Activated naive CD4-positive, alpha-beta T cell treated with anti-CD3 and anti-CD28 coated beads, Interleukin-2, amount 50 U/mL, for 24 hours (primary cell): ENCODE data around the gene TMEM169.
"Not testable (repeated sequence)": the region's sequence is repeated elsewhere in the genome, so short reads cannot be mapped to it uniquely, and the experiment has no call there.

Experiments
- H3K27ac Mint-ChIP-seq: one replicate; pipeline ENCODE4 v1.8.0; 2021; ENCODE audit warnings: mild to moderate bottlenecking, mixed read lengths
- H3K27me3 Mint-ChIP-seq: one replicate; pipeline ENCODE4 v1.8.0; 2021; ENCODE audit warnings: mixed read lengths
- H3K36me3 Mint-ChIP-seq: one replicate; pipeline ENCODE4 v1.8.0; 2021; ENCODE audit warnings: mixed read lengths
- H3K4me1 Mint-ChIP-seq: one replicate; pipeline ENCODE4 v1.8.0; 2021; ENCODE audit warnings: mixed read lengths
- H3K4me3 Mint-ChIP-seq: one replicate; pipeline ENCODE4 v1.8.0; 2021; ENCODE audit warnings: mild to moderate bottlenecking, mixed read lengths
- H3K9me3 Mint-ChIP-seq: one replicate; pipeline ENCODE4 v1.8.0; 2021; ENCODE audit warnings: mixed read lengths

Gene TMEM169

DNA sequence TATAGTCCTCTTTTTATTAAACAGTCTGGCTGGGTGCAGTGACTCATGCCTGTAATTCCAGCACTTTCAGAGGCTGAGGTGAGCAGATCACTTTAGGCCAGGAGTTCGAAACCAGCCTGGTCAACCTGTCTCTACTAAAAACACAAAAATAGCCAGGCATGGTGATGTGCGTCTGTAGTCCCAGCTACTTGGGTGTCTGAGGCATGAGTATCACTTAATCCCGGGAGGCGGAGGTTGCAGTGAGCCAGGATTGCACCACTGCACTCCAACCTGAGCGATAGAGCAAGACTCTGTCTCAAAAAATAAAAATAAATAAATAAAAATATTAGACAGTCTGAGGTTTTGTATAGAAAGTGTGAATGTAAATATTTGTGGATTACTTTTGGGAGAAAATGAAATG is 45.2 kb downstream of the TMEM169 start:
- Mint-ChIP-seq H3K4me3 (peak overlapping the region; percentile 36), H3K4me1 (peaks cover 80% of the 10 kb centered on the region), H3K27me3 (no peaks in the 10 kb centered on the region), H3K27ac (peak overlapping the region; percentile 70), H3K9me3 (no peaks in the 10 kb centered on the region), H3K36me3 (peaks cover 44% of the 10 kb centered on the region)

- H3K9me3 Mint-ChIP-seq = no peaks in the 10 kb centered on the region
- peaks cover 57% of the 10 kb centered on the region for H3K36me3 Mint-ChIP-seq
- peaks cover 85% of the 10 kb centered on the region for H3K4me1 Mint-ChIP-seq
- peak overlapping the region; percentile 76 for H3K27ac Mint-ChIP-seq
- no peaks in the 10 kb centered on the region for H3K27me3 Mint-ChIP-seq
- peak overlapping the region; percentile 19 for H3K4me3 Mint-ChIP-seq
Observed at GRCh38 chr2:216130346-216130971, 48.7 kb downstream of the TMEM169 start.

GRCh38 chr2:216131175-216131926 is 49.6 kb downstream of the TMEM169 start:
- H3K4me3 Mint-ChIP-seq = peak overlapping the region; percentile 1
- H3K27ac Mint-ChIP-seq = peak overlapping the region; percentile 76
- H3K27me3 Mint-ChIP-seq = no peaks in the 10 kb centered on the region
- H3K4me1 Mint-ChIP-seq = peaks cover 84% of the 10 kb centered on the region
- peaks cover 53% of the 10 kb centered on the region for H3K36me3 Mint-ChIP-seq
- H3K9me3 Mint-ChIP-seq = no peaks in the 10 kb centered on the region

- H3K27ac Mint-ChIP-seq = peak overlapping the region; percentile 93
- H3K9me3 Mint-ChIP-seq = no peaks in the 10 kb centered on the region
- peak overlapping the region; percentile 27 for H3K4me3 Mint-ChIP-seq
- peaks cover 79% of the 10 kb centered on the region for H3K4me1 Mint-ChIP-seq
- peaks cover 52% of the 10 kb centered on the region for H3K36me3 Mint-ChIP-seq
- H3K27me3 Mint-ChIP-seq = no peaks in the 10 kb centered on the region
Observed at GRCh38 chr2:216132585-216132984, 50.9 kb downstream of the TMEM169 start.

- no peaks in the 10 kb centered on the region for H3K27me3 Mint-ChIP-seq
- H3K4me3 Mint-ChIP-seq = no peak overlapping the region
- peaks cover 55% of the 10 kb centered on the region for H3K36me3 Mint-ChIP-seq
- peaks cover 79% of the 10 kb centered on the region for H3K4me1 Mint-ChIP-seq
- peak overlapping the region; percentile 66 for H3K27ac Mint-ChIP-seq
- H3K9me3 Mint-ChIP-seq = no peaks in the 10 kb centered on the region
Observed at GRCh38 chr2:216133397-216133796, 51.7 kb downstream of the TMEM169 start.

DNA sequence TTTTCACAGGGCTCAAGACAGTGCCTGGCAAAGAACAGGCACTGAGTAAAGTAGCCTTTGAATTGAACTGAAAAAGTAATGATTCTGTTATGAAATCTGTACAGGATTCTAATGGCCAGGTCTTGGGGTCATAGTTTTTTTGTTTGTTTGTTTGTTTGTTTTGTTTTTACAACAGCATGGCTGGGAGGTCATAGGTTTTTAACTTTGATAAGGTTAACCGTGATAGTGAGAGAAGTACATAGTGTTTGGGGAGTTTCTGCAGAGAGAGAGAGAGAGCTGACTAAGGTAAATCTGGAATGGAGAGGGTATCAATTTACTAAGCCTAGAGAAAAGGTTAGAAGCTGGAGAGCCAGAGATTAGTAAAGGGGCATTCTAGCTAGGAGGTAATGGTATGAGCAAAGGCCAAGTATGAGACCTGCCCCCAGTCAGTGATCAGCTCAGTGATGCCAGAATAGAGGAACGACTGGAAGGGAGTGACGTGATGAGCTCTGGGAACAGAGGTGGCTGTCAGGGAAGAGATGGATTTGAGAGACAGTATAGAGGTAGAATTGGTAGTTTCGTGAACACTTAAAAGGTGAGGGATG is 53.3 kb downstream of the TMEM169 start:
- Mint-ChIP-seq H3K9me3 (no peaks in the 10 kb centered on the region), H3K4me3 (no peak overlapping the region), H3K36me3 (peaks cover 46% of the 10 kb centered on the region), H3K27me3 (no peaks in the 10 kb centered on the region), H3K27ac (peak overlapping the region; percentile 89), H3K4me1 (peaks cover 71% of the 10 kb centered on the region)

DNA sequence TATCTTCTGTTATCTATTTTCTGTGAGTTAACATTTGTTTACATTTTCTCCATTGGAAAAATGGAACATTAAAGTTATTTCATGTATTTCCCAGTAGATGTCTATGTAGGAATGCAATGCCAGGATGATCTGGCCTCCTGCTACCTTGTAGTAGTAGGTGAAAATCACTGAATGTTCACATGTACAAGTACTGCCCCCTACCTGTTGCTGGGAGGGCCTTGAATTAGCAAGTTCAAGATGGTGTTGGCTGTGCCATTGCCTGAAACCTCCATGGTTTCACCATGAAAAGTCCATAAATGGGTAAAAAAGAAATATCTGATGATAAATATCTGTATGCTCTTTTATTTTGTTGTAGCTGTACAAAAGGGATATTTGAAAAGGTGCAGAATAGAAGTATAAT is 58.2 kb downstream of the TMEM169 start:
- H3K27me3 Mint-ChIP-seq = no peaks in the 10 kb centered on the region
- H3K4me3 Mint-ChIP-seq = no peak overlapping the region
- H3K36me3 Mint-ChIP-seq = peaks cover 25% of the 10 kb centered on the region
- H3K27ac Mint-ChIP-seq = peak overlapping the region; percentile 8
- peaks cover 48% of the 10 kb centered on the region for H3K4me1 Mint-ChIP-seq
- H3K9me3 Mint-ChIP-seq = no peaks in the 10 kb centered on the region

- not testable (repeated sequence) for H3K27ac Mint-ChIP-seq, H3K9me3 Mint-ChIP-seq, H3K27me3 Mint-ChIP-seq, H3K4me3 Mint-ChIP-seq
- peaks cover 19% of the 10 kb centered on the region for H3K36me3 Mint-ChIP-seq
- H3K4me1 Mint-ChIP-seq = peaks cover 36% of the 10 kb centered on the region
Observed at GRCh38 chr2:216141516-216141915, 59.8 kb downstream of the TMEM169 start.

DNA sequence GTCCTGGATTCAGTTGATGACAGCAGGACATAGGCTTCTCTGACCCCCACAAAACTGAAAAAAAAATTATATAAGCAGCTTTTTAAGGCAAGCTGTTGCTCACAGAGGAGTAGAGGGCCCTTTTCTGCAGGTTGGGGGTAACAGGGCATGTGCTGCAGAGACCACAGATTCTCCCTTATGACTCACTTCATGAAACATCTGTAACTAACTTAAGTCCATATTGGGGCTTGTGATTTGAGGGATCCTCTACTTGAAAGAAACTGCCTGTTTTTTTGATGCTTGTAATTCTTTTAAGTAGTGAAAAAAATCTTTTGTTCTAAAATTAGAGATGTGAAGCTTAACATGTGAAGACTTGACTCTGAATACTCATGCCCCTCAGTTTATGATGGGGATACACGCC is 60.8 kb downstream of the TMEM169 start:
- H3K36me3 Mint-ChIP-seq = peaks cover 23% of the 10 kb centered on the region
- no peaks in the 10 kb centered on the region for H3K27me3 Mint-ChIP-seq
- H3K9me3 Mint-ChIP-seq = no peaks in the 10 kb centered on the region
- no peak overlapping the region for H3K4me3 Mint-ChIP-seq
- no peak overlapping the region for H3K27ac Mint-ChIP-seq
- H3K4me1 Mint-ChIP-seq = peaks cover 42% of the 10 kb centered on the region

- Mint-ChIP-seq H3K4me3 (no peak overlapping the region), H3K27ac (no peak overlapping the region), H3K9me3 (no peaks in the 10 kb centered on the region), H3K4me1 (peaks cover 47% of the 10 kb centered on the region), H3K27me3 (no peaks in the 10 kb centered on the region), H3K36me3 (peaks cover 23% of the 10 kb centered on the region)
Observed at GRCh38 chr2:216144372-216144771, 62.7 kb downstream of the TMEM169 start.

DNA sequence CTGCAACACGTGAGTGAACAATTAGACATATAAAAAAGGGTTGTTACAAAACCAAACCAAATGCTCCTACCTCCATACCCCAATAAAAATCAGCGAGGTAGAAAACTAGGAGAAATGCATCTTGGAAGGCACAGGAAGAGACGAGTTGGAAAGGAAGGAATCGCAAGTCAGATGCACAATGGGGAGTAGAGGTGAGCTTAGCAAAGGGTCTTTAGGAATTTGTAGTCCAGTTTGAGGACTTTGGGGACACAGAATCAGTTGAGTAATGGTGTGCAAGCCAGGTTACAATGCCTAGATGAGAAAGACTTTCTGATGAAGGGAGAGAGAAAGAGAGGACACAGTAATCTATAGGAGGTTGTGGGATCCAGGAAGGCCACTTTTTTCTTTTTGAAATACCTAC is 63.1 kb downstream of the TMEM169 start:
- H3K4me1 Mint-ChIP-seq = peaks cover 50% of the 10 kb centered on the region
- no peaks in the 10 kb centered on the region for H3K9me3 Mint-ChIP-seq
- peaks cover 28% of the 10 kb centered on the region for H3K36me3 Mint-ChIP-seq
- H3K27me3 Mint-ChIP-seq = no peaks in the 10 kb centered on the region
- no peak overlapping the region for H3K4me3 Mint-ChIP-seq
- H3K27ac Mint-ChIP-seq = no peak overlapping the region

DNA sequence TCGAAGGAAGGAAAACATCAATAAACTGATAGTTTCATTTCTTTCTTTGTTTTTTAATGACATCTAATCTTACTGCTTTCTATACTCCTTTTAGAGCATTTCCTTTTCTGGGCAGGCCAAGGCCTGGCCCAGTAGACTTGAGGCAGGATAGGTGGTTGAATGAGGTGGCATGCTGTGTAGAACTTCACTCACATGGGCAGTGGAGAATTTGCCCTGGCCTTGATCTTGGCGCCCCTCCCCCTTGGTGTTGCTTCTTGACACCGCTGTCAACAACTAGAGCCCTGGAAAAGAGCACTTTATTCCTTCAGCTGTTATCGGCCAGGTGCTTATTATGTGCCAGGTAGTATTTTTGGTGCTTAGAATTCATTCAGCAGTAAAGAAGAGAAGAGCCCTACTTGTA is 64.9 kb downstream of the TMEM169 start:
- H3K4me3 Mint-ChIP-seq = no peak overlapping the region
- peaks cover 28% of the 10 kb centered on the region for H3K36me3 Mint-ChIP-seq
- H3K4me1 Mint-ChIP-seq = peaks cover 53% of the 10 kb centered on the region
- no peaks in the 10 kb centered on the region for H3K27me3 Mint-ChIP-seq
- peak overlapping the region; percentile 65 for H3K27ac Mint-ChIP-seq
- H3K9me3 Mint-ChIP-seq = no peaks in the 10 kb centered on the region

DNA sequence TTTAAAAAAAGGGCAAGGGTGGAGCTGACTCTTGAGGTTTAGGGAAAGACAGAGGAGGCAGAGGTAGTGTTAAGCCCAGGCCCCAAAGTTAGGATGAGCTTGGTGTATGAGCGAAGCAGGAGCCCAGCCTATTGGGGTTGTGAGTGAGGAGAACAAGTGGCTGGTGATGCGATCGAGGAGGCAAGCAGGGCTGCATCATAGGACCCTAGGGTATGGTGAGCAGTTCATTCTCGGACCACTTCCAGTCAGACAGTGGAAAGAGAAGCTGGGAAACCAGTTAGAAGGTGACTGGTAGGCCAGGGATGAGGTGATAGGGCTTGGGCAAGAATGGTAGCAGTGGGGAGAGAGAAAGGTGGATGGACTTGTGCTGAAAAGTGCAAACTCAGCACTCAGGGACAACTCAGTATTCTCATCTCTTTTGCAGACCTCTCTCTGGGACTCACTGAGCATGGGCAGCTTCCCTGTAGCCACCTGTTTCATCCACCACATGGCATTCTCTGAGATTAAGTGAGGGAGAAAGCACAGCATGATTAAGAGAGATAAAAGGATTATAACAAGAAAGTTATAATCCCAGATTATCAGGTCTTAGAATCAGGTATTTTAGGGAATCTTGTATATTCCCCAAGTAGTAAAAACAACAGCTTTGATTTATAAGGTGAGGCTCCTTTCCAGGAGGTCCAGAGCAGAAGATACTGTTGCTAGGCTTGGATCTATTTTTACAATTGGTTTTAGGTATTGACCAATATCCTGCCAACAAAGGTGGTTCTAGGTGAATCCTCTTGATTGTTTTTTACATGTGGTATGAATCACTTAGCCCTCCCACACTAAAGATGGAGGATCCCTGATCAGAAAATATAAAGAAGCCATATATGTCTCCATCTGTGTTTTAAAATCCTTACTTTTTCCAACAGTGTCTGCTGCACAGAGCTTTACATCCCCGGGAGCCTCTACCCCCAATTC is 65.7 kb downstream of the TMEM169 start:
- Mint-ChIP-seq H3K27ac (peak overlapping the region; percentile 47), H3K4me1 (peaks cover 51% of the 10 kb centered on the region), H3K36me3 (peaks cover 30% of the 10 kb centered on the region), H3K9me3 (no peaks in the 10 kb centered on the region), H3K27me3 (no peaks in the 10 kb centered on the region), H3K4me3 (no peak overlapping the region)

GRCh38 chr2:216148983-216149382 is 67.3 kb downstream of the TMEM169 start:
- Mint-ChIP-seq H3K9me3 (no peaks in the 10 kb centered on the region), H3K4me3 (no peak overlapping the region), H3K27me3 (no peaks in the 10 kb centered on the region), H3K36me3 (peaks cover 32% of the 10 kb centered on the region), H3K4me1 (peaks cover 57% of the 10 kb centered on the region), H3K27ac (no peak overlapping the region)

DNA sequence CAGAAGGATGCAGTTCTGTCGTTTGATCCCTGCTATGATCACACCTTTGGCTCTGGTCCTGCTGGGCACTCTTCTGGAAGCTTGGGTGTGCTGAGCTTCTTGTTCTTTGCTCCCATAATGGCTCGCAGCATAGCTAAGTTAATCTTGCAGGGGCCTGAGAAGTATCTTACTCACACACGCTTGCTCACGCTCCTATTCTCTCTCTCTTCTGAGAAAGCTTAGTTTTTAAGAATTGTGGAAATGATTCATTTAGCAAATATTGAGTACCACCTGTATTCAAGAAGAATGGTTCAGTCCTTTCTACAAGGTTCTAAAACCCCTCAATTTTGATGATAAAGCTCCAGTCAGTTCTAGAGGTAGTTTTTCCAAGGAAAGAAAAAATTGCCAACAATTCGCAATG is 68.0 kb downstream of the TMEM169 start:
- Mint-ChIP-seq H3K27ac (peak overlapping the region; percentile 51), H3K9me3 (no peaks in the 10 kb centered on the region), H3K4me3 (no peak overlapping the region), H3K27me3 (no peaks in the 10 kb centered on the region), H3K4me1 (peaks cover 57% of the 10 kb centered on the region), H3K36me3 (peaks cover 35% of the 10 kb centered on the region)
